GM18951 (cell line): ENCODE results near the gene TUB.

ENCODE experiments used
- POLR2A ChIP-seq: IDR thresholded peaks from 4 replicates; pipeline ENCODE4 v1.6.1; 2011; ENCODE audit warnings: mild to moderate bottlenecking; ENCODE audit not compliant: insufficient read length, insufficient read depth; ENCODE audit errors: extremely low read depth
- in situ Hi-C: fragments of 300-500 bp; cut with MboI; formaldehyde crosslinking; loops from one replicate; pipeline ENCODE4 v1.12.0; 2022; ENCODE audit warnings: low sequenced_read_pairs, mixed read lengths, inconsistent platforms; ENCODE audit not compliant: unreplicated experiment

TUB gene

DNA sequence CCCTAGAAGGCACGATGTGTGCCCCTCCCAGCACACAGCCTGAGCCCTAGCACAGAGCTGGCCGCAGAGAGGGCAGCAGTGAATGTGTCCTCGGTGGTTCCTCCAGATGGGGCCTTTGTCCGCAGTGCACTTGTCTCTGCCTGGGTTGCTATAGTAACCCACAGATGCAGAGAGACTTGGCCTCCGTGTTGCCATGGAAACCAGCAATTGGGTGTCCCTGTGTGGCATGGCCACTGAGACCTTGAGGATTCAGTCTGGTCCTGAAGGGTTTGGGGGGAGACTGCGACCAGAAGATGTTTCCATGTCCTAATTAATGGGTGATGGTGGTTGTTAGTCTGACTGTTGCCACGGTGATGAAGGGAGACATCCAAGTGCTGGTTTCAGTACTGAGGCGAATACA is 42.6 kb upstream of the TUB start:
- in situ Hi-C loops: no loop called here

DNA sequence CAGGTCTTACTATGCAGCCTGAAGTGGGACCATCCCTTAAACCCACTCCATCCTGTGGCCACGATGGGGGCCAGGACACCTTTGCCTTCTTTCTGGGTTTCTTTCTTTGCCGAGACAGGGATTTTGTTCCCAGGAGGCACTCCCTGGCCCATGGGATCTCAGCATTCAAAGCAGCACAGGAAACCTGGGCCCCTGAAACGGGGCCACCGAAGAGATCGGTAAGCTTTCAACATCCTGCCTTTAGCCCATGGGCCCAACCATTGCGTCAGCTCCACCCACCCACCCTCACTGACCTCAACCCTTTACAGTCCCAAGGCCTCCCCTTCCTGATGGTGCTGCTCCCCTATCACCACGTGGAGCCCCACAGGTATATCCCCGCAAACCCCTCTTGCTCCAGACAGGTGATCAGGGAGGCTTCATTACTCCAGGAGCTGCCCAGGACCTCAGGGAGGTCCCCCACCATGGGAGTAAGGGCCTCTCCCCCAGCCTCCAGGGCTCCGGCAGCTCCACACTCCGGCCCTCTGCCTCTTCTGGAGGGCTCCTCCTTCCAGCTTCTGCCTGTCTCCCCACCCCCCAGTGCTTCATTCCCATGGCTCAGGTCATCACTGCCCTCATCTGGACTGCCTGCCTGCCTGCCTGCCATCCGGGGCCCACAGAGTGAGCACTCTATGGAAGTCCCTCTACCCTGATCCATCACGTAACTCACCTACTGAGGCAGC is 42.0 kb upstream of the TUB start:
- in situ Hi-C loops: no loop called here

More for the DNA sequence above, 42.6 kb upstream of the TUB start:
- TF ChIP-seq POLR2A: no peak

DNA sequence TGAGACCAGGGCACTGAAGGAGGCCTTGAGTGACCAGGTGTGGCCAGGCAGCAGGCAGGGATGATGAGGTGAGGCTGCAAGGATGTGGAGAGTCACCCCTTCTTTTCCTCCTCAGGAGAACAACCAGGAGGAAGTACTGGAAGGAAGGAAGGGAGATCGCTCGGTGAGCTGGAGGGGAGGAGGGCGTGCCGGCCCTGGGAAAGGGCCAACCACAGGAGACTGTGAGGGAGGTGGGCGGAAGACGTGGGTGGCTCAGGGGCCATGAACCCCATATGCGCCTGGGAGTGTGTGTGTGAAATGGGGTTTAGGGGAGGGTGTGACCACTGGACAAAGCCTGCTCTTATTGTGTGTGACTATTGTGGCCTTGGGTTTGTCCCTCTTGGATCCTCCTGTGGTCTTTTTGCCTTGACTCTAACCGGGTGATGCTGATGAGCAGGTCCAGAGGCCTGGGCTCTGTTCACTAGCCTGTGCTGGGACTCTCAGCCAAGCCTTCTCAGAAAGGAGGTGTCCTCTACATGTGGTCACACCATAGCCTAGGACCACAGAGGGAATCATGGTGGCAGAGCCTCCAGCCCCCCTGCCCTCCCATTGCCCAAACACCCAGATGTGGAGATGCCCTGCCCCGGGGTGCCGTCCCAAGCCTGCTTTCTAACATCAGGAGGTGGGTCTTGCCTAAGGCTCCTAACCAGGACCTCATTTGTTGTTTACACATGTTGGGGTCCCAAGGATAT is 41.3 kb upstream of the TUB start:
- TF ChIP-seq POLR2A: no peak
- in situ Hi-C loops: no loop called here

More for the DNA sequence above, 42.0 kb upstream of the TUB start:
- TF ChIP-seq POLR2A: no peak

GRCh38 chr11:8040261-8040920 is 40.6 kb upstream of the TUB start:
- in situ Hi-C loops: no loop called here
- no peak for TF ChIP-seq POLR2A

- in situ Hi-C loops: no loop called here
- TF ChIP-seq POLR2A: no peak
Measured at GRCh38 chr11:8040921-8041285, 40.1 kb upstream of the TUB start.

DNA sequence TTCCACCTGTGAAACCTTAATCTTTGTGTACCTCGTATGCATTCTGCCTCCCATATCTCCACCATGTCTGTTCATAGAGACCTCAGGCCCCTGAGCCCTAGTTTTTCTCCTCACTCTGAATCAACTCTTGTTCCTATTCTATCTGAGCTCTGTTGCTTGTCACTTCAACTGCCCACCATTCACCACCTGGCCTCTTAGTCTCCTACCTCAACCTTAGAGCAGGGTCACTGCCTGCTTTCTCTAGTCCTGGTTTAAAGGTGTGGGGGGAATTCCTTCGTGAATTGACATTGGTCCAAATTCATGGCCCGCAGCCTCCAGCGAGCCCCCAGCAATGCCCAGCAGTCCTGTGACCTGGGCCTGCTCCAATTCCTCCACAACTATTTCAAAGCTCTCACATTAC is 39.4 kb upstream of the TUB start:
- in situ Hi-C loops: no loop called here
- TF ChIP-seq POLR2A: no peak

DNA sequence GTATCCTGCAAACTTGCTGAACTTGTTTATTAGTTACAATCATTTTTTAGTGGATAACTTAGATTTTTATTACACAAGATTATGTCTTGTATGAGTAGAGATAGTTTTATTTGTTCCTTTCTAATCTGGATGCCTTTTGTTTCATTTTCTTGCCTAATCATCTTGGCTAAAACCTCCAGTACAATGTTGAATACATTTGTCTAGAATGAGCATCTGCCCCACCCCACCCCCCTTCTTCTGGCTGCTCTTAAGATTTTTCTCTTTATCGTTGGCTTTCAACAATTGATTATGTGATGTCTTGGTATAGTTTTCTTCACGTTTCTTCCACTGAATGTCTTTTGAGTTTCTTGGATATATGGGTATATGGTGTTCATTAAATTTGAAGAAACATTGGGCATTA is 37.3 kb upstream of the TUB start:
- in situ Hi-C loops: no loop called here

GRCh38 chr11:8045839-8046238 is 35.2 kb upstream of the TUB start:
- TF ChIP-seq POLR2A: no peak
- in situ Hi-C loops: no loop called here

More for the DNA sequence above, 37.3 kb upstream of the TUB start:
- TF ChIP-seq POLR2A: no peak

DNA sequence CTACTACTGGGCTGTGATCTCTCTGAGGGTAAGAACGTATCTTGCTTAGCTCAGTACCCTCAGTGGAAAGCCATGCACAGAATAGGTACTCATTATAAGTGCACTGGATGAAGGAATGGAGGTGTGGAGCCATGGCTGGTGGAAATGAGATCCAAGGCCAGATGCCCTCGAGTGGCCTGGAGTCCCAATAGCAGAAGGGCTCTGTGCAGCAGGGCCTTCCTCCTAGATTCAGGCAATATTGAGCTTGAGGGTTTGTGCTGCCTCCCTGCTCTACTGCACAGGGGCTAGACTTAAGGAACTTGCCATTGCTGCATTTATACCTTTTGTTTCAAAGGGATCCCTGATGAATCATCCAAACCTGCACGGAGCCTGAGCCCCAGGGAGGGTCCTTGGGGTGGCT is 33.6 kb upstream of the TUB start:
- in situ Hi-C loops: no loop called here
- TF ChIP-seq POLR2A: no peak

DNA sequence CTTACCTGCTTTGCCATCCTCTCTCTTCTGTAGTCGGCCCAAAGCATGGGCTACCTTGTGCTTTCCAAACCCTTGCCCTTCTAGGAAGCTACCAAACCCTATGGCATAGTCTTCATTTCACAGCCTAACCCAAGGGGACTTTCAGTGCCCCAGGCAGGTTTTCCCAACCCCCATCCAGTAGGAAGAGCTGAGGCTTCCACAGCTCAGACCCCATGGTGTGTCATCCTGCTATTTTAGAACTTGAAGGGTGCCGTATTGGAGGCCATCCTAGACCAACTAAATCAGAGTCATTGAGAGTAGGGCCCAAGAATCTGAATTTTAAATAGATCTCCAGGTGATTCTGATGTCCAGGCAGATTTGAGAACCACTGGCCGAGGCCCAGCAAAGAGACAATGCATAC is 31.9 kb upstream of the TUB start:
- in situ Hi-C loops: no loop called here
- no peak for TF ChIP-seq POLR2A

DNA sequence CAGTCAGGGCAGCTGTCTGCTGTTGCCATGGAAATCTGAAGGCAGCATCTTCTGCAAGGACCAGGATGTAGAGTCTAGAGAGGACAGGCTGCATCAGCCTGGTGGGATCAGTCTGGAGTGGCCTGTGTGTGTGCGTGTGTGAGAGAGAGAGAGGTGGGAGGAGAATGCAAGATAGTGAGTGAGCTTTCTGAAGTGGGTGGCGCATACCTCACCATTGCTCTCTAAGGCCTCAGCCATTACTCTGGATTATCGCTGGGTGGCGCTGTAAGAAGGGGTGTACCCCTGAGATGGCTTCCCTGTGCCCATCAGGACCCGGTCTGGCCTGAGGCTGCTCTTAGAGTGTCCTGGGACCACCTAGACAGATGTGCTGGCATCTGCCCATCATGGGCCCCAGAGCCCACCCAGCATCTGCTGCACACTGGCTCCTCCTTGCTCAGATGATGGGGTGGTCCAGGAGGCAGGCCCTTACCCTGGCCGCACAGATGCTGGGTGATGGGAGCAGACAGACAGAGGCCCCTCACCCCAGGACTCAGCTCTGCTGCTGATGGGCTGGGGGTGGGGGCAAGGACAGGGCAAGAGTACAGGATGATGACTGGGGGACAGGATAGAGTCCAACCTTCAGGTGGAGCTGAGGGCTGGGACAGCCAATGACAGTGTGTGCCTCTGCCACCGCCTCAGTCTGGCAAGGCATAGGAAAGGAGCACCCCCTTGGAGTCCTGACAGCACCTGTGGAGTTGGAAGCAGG is 25.7 kb upstream of the TUB start:
- TF ChIP-seq POLR2A: no peak
- in situ Hi-C loops: no loop called here

- TF ChIP-seq POLR2A: no peak
Measured at GRCh38 chr11:8055836-8056526, 25.0 kb upstream of the TUB start.

More at GRCh38 chr11:8055836-8056526, 25.0 kb upstream of the TUB start:
- in situ Hi-C loops: no loop called here
